Fibroblast of pulmonary artery (primary cell): ENCODE results near the gene MB21D2.
"Not testable (repeated sequence)": the region's sequence is repeated elsewhere in the genome, so short reads cannot be mapped to it uniquely, and the experiment has no call there.

Experiments used
- DNase-seq: peaks from one replicate; pipeline ENCODE4 v3.0.0-alpha.2; 2010; ENCODE audit warnings: low read depth
- H3K4me3 ChIP-seq: replicated peaks from 2 replicates; pipeline ENCODE4 v1.5.1; 2011; ENCODE audit warnings: low read depth, mild to moderate bottlenecking, control low read depth, low read length, moderate library complexity
- CTCF ChIP-seq: IDR thresholded peaks from 2 replicates; pipeline ENCODE4 v1.5.1; 2011; ENCODE audit warnings: mild to moderate bottlenecking, control low read depth, low read length, inconsistent platforms; ENCODE audit errors: missing control alignments

The MB21D2 gene

GRCh38 chr3:192801985-192802384, 115.7 kb downstream of the MB21D2 start:
- DNase-seq = no peak
- no peak overlapping the region for H3K4me3 ChIP-seq
- no peak for TF ChIP-seq CTCF

GRCh38 chr3:192799721-192800120, 117.9 kb downstream of the MB21D2 start:
- H3K4me3 ChIP-seq = no peak overlapping the region
- DNase-seq = no peak
- no peak for TF ChIP-seq CTCF

GRCh38 chr3:192795021-192795420, 122.6 kb downstream of the MB21D2 start:
- H3K4me3 ChIP-seq = no peak overlapping the region
- DNase-seq = peak; percentile 54
- TF ChIP-seq CTCF = no peak

GRCh38 chr3:192794216-192794615, 123.4 kb downstream of the MB21D2 start:
- DNase-seq = no peak
- H3K4me3 ChIP-seq = no peak overlapping the region
- TF ChIP-seq CTCF = no peak

- not testable (repeated sequence) for H3K4me3 ChIP-seq, DNase-seq
These were observed 128.7 kb downstream of the MB21D2 start for GRCh38 chr3:192788816-192789515.

GRCh38 chr3:192778508-192778907, 139.1 kb downstream of the MB21D2 start:
- no peak for TF ChIP-seq CTCF
- H3K4me3 ChIP-seq = no peak overlapping the region
- DNase-seq = no peak

GRCh38 chr3:192774341-192774740, 143.3 kb downstream of the MB21D2 start:
- not testable (repeated sequence) for H3K4me3 ChIP-seq, DNase-seq

- DNase-seq = peak; percentile 39
- TF ChIP-seq CTCF = peak; percentile 58
- H3K4me3 ChIP-seq = no peak overlapping the region
These were observed 145.3 kb downstream of the MB21D2 start for GRCh38 chr3:192772240-192772894.
